KG1 (cell line): ENCODE measurements around the gene PRR35.

ENCODE experiments used
- DNase-seq: peaks from one replicate; lab custom pipeline; 2025; lab: John Stamatoyannopoulos, UW

Gene PRR35

DNA sequence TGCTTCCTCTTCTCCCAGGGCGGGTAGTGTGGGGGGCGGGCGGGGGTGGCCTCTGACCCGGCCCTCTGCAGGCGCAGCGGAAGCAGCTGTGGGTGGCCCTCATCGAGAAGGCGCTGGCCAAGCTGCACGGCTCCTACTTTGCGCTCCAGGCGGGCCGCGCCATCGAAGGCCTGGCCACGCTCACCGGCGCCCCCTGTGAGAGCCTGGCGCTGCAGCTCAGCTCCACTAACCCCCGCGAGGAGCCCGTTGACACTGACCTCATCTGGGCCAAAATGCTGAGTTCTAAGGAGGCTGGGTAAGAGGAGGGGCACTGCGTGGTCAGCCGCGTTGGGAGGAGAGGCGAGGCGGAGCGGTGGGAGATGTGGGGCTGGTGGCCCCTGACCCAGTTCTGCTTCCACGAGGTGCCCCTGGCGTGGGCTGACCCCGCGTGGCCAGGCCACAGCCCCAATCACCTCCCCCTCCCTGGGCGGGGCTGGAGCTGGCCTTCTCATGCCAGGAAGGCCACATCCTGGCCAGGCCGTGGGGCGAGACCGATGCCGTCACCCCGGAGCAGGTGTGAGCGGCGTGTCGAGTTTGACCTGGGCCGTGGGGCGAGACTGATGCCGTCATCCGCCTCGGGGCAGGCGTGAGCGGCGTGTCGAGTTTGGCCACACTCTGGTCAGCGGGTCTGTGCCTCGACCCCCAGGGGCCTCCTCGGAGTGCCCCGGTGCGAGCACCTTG, 10.5 kb upstream of the PRR35 start:
- DNase-seq: no peak

DNA sequence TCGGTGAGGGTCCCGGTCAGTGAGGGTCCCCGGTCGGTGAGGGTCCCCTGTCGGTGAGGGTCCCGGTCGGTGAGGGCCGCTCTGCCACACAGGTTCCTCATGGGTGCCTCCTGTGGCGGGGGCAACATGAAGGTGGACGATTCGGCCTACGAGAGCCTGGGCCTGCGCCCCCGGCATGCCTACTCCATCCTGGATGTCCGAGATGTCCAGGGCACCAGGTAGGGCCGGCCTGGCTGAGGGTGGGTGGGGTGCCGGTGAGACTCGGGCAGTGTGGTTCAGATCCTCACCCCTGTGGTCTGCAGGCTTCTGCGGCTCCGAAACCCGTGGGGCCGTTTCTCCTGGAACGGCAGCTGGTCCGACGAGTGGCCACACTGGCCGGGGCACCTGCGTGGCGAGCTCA, 9.0 kb upstream of the PRR35 start:
- no peak for DNase-seq

DNA sequence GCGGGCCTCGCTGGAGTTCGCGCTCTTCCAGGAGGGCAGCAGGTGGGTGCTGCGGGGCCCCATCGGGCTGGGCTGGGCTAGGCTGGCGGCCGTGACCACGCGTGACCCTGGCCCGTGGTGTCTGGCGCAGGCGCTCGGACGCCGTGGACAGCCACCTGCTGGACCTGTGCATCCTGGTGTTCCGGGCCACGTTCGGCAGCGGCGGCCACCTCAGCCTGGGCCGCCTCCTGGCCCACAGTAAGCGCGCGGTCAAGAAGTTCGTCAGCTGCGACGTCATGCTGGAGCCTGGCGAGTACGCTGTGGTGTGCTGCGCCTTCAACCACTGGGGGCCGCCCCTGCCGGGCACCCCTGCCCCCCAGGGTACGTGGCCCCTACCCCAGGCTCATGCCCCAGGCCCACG, 8.0 kb upstream of the PRR35 start:
- DNase-seq: no peak

DNA sequence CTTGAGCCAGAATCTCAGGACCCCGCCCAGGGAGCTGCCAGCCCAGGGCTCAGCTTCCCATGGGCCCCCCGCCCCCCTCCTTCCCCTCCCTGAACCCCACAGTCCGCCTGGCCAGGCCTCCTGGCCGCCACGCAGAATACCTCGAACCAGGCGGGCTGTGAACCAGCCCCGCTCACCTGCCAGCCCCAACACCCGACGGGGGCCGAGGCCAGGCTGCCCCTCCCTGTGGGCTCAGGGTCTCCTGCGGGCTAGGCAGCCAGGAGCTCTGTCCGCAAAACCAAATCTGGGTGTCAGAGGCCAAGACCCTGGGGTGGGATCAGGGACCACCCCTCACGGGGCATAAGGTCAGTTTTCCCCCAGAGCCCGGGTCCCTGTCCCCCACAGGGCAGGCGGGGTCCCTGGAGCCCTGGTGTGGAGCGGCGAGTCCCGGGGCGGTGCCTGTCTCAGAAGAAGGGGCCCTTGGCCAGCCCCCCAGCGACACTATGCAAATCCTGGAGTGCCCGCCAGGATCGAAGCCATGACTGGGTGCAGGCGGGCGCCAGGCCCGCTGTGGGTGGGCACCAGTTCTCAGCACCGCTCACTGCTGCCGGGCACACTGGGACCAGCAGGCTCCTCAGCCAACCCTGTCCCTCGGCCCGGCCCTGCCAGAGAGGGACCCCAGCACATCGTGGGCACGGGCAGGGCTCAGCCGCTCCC, 6.4 kb upstream of the PRR35 start:
- DNase-seq: no peak

DNA sequence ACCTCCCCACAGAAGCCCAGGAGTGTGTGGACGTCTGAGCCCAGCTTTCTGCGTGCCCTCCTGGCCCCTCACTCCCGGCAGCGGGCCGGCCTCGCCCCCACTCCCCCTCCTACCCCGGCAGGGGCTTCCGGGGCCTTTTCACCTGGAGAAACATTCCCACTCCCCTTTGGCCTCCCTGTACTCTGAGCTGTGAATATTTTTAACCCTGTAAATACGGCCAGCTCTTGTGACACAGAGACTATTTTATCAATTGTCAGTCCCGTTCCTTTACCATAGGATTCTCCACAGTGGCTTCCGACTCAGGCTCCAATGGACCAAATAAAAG, 5.9 kb upstream of the PRR35 start:
- DNase-seq: no peak

DNA sequence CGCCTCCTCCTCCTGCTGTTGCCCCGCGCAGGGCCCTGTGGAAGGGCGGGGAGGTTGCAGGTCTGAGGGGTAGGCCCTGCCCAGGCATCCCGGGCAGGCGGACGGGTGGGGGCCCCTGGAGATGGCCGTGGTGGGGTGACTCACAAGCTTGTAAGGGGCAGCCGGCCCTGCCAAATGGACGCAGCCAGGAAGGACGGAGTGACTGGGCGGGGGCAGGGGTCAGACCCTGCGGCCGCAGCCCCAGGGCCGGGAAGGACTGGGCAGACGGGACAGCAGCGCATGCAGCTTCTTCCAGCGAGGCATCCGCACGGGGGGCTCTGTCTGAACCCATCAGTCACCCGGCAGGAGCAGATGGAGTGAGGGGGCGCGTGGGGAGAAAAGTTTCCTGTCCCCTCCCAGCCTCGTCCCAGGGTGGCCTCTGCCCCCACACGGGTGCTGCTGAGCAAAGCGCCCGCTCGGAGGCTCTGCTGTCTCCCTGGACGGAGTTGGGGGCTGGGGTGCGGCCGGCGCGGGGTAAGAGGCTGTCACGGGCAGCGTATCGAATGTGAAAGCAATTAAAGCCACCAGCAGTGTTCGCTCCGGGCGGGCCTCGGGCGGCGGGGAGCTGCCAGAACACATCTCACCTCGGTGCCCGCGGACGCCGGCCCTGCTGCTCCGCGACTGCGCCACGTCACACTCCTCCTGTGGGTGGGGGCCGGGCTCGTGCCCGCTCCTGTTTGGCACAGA, 5.4 kb upstream of the PRR35 start:
- DNase-seq: no peak

DNA sequence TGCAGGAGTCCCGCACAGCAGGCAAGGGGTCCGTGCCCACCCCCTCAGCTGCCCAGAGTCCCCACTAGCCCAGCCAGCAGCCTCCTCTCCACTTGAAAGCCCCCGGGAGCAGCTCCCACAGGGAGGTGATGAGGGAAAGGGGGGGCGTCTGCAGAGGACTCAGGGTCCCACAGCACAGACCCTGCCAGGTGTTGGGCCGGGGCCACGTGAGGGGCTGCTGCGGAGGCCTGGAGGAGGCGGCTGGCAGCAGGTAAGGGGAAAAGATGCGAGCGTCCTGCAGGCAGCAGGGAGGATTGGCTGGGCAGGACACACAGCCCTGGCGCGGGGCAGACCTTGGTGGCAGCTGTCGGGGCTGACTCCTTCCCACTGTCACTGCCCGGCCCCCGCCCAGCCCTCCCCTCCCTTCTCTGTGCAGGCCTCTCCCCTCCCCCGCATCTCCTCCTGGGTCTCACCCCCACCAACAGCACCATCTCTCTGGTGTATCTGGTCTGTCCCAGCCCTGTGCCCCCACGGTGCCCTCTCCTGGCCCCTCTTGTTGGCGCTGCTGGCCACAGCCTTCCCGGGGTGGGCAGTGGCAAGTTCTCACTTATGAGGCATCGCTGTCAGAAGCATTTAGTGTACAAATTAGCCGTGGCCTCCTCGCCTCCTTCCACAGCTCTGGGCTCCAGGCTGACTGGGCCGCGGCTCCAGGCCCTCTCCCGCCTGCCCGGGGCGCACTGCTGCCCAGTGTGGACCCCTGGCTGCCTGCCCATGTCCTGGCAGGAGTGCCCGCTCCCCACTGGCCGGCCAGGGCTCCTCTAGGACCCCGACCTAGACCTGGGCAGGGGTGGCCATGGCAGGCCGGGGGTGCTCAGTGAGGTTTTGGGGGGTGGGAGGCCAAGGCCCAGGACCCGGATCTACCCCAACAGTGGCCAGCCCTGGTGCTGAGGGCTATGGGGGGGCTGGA, 4.4 kb upstream of the PRR35 start:
- DNase-seq: no peak

DNA sequence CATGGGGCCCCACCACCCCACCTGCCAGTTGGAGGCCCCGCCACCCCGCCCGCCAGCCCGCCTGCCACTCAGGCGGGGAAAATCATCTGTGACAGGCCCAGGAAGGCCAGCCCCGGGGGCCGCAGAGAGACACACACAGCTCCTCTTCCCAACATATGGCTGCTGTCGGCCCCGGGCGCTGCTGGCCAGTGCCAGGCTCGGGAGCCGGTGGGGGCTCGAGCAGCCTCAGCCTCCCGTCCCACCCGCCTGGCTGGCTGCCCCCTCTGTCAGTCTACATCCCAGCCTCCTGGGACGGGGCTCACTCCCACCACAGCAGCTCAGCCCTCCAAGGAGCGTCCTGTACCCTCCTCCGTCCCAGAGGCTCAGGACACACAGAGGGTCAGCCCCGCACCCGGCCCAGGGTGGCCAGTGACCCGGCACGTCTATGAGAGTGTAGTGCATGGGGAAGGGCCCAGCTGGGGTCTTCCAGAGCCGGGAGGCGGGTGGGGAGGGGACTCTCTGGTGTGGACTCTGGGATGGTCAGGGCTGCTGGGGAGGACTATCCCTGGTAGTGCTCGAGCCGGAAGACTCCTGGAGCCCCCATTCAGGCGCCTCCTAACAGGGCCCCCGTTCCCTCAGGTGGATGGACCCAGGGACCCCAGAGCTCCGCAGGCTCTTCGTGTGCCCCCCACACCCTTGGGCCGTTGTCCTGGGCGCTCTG, 3.6 kb upstream of the PRR35 start:
- DNase-seq: no peak

DNA sequence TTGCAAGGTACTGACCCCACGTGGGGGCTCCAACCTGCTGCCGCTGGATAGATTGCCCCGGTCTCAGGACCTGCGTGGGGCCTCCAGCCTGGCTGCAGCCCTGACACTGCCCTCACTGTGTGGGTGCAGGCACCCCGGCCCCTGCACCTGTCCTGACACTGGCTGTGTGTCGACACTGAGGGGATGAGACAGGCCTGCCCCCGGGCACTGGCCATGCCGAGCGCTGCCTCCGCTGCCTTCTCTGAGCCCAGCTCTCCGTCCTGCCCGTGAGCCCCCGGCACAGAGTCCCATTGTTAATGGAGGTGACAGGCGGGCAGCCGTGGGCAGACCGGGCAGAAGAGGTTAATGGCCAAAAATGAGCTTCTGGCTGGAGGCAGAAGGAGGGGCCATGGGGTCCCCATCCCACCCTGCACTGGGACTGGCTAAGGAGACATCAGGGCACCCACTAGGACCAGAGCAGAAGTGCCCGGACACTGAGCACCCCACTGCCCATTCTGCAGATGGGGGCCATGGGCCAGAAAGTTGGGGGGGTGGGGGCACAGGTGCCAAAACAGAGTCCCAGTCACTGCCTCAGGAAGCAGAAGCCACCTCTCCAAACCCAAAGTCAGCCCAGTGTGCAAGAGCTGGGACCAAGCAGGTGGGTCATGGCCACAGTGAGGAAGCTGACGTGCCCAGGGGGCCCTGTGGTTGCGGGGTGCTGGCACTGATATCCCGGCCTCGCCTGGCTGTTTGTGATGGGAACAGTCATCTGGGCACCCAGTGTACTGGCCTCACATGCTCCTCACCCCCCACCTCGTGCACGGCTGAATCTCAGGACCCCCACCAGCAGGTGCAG, 2.5 kb upstream of the PRR35 start:
- DNase-seq: no peak

DNA sequence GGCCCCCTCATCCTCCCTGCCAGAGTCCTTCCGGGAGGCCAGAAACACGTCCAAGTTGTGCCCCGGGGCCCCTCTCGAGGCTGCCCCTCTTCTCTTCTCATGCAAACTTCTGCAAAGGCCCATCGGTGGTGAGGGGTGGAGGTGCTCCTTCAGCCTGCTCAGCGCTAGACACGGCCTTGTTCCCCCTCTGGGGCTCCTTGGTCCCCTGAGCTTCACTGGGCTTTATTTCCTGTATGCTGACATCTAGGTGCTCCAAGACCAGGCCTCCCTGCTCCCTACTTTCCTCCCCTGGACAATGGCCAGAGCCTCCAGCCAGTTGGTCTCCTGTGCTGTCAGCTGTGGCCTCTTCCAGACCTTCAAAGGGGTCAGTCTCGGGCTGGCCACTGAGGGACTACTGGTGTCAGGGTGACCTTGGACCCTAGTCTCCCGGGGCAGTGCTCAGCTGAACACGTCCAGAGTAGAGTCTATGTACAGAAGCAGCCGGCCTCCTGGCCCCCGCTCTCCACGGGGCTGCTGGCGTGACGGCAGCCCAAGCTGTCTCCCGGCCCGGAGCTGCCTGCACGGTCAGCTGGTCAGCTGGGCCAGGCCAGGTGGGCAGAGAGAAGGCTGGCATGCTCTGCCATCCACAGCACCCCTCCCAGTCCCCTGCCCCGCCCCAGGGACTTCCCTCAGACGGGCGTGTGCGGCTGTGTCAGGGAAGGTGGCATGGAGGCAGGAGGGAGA, 1.7 kb upstream of the PRR35 start:
- DNase-seq: no peak

DNA sequence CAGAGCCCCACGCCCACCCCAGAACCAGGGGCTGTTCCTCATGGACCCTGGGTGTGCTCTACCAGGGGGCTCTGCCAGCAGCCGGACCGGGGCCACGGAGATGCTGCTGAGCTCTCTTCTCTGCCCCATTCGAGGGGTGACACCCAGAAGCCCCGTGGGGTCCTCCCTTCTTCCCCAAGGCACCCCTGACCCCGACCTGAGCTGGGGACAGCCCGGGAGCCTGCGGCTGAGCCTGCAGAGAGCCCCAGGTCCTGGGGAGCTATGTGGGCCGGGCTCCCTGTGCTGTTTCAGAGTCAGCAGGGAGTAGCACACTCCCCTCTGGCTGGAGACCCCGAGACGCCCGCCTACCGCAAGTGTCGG, 1.2 kb upstream of the PRR35 start:
- no peak for DNase-seq

DNA sequence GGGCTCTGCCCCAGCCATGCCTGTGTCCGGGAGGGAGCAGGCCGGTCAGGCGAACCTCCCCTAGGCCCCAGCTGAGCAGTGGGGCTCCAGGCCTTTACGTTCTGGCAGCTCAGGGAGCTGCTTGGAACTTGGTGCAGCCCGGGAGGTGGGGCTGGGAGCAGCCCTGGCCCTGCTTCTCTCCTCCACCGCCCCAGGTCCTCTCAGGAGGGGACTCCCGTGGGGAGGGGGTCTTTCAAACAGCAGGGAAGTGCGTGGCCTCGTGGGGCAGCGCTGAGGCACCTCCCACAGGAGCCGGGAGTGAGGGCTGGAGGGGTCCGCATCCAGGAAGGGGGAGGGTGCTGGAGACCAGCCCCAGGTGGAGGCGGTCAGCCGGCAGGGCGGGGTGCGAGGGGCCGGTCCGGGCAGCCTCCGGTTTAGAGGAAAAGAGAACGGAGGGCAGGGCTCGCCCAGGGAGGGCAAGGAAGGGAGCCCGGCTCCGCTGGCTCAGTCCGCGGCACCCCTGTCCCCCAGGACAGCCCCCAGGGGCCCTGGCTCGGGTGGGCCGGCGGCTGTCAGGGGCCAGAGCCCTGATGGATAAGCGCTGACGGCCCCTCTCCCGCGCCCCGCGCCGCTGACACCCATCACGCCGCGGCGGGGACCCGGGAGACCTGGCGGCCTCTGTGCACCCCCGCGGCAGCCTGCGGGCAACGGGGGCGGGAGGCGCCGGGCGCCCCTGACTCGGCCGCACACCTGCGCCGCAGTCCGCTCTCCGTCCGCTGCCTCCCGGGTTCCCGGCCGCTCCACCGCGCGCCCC, 587 bp upstream of the PRR35 start:
- DNase-seq: no peak

DNA sequence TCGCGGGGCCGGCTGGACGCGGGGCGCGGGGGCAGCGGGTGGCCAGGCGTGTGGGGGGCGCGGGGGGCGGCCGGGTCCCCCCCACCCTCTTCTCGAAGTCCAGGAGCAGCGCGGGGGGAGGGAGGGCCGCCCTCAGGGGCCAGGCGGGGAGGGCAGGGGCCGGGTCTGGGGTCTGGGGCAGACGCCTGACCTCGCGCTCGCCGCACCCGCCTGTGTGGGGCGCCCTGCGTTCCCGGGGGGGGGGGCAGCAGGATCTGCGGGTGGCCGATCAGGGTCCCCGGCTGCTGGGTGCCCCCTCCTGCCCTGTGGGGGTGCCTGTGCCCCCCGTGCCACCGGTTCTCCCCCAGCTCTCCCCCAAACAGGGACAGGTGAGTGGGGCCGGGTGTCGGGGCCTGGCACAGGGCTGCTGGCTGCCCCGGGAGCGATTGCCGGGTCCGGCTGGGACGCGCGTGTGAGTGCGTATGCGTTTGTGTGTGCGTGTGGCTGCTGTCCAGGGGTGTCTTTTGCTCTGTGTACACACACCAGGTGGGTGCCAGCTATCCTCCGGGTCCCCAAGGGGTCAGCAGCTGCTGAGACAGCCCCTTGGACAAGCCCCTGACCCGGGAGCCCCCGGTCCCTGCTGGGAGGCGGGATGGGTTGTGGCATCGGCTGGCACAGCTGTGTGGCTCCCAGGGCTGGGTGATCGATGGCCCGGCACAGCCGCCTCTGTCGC, 663 bp downstream of the PRR35 start:
- no peak for DNase-seq

DNA sequence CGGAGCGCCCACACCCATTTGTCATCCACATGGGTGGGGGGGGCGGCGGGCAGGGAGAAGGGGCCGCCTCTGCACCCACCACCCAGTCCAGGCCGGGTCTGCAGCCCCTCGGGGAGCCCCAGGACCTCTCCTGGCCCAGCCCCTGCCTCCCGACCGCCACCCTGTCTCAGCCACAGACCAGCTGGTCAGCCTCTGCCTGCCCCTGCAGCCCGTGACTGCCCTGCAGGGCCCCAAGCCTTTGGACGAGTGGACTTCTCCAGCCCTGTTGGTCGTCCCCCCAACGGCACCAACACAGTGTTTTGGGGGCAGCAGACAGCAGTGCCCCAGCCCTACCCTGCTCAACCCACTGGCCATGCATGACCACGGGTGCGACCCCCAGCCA, 1.2 kb downstream of the PRR35 start:
- DNase-seq: no peak

DNA sequence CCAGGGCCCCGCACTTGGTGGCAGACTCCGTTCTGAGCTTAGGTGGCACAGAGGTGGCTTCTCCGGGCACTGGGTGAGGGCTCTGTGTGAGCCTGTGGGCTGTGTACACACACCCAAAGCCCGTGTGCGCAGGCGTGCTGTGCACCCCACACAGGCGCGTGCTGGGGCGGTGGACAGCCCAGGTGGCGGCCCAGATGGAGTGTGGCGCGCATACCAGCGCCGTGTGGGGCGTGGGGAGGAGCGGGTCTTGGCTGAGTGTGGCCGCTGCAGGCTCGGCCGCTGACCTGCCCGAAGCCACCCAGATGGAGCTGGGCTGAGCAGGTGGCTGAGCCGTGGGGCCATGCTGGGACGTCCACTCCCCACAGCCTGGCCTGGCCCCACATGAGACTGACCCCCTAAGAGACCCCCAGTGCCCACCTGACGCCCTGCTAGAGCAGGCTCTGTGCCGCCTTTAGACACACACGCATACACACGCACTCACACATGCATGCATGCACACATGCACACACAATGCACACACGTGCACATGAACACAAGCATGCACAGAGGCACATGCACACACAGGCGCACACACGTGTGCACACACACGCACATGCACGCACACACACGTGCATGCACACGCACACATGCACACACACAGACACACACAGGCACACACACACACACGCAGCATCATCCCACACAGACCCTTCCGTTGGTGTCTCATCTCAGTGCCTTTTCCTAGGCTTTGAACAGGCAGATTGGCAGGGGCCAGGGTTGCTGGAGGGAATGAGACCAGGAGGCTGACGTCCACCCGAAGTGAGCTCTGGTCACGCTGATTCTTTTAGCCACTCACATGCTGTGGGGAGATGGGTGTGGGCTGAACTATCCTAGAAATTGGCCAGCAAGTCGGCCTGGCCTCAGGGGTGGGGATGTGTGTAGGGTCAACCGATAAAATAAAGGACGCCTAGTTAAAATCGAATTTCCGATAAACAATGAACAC, 2.1 kb downstream of the PRR35 start:
- no peak for DNase-seq

DNA sequence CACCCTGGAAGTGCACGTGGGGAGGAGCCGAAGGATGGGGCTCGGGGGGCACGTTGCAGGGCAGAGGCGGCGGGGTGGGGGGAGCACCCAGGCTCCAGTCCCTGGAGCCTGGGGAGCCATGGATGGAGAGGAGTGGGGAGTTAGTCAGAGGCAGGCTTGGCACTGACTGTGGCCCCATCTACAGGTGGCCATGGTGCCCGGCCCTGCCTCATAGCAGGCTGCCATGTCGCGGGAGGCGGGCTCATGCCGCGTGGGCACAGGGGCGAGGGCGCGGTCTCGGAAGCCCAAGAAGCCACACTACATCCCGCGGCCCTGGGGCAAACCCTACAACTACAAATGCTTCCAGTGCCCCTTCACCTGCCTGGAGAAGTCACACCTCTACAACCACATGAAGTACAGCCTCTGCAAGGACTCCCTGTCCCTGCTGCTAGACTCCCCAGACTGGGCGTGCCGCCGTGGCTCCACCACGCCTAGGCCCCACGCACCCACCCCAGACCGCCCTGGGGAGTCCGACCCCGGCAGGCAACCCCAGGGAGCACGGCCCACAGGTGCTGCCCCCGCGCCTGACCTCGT, 3.0 kb downstream of the PRR35 start:
- no peak for DNase-seq
